Smooth muscle cell (in vitro differentiated cells): Measurements from ENCODE around the gene HSF2BP. TPM values are rescaled to one million over a fixed set of nuclear protein-coding genes. Genes with fewer than 3 reads are reported as not detected.
"Not testable (repeated sequence)": the region's sequence is repeated elsewhere in the genome, so short reads cannot be mapped to it uniquely, and the experiment has no call there.

ENCODE experiments used
- DNase-seq: peaks from one replicate; lab custom pipeline; 2025; ENCODE audit not compliant: unreplicated experiment; lab: John Stamatoyannopoulos, UW
- H2AFZ ChIP-seq: fragments of 200-600 bp; sonication (generic); 2 replicates; pipeline ENCODE4 v1.6.0; 2016; ENCODE audit warnings: antibody characterized with exemption, low read depth, mild to moderate bottlenecking
- H3F3A ChIP-seq: fragments of 200-600 bp; sonication (generic); 2 replicates; pipeline ENCODE4 v1.6.0; 2017; ENCODE audit warnings: antibody characterized with exemption, low read depth
- H3K27ac ChIP-seq: fragments of 200-600 bp; sonication (generic); 2 replicates; pipeline ENCODE4 v1.5.1; 2016; ENCODE audit warnings: low read depth, mild to moderate bottlenecking
- H3K27me3 ChIP-seq: fragments of 200-600 bp; sonication (generic); 2 replicates; pipeline ENCODE4 v1.6.1; 2016; ENCODE audit warnings: low read depth, mild to moderate bottlenecking
- H3K36me3 ChIP-seq: fragments of 200-600 bp; sonication (generic); 2 replicates; pipeline ENCODE4 v1.5.1; 2016; ENCODE audit warnings: low read depth
- H3K4me1 ChIP-seq: fragments of 200-600 bp; sonication (generic); 2 replicates; pipeline ENCODE4 v1.5.1; 2016; ENCODE audit warnings: low read depth
- H3K4me2 ChIP-seq: fragments of 200-600 bp; sonication (generic); 2 replicates; pipeline ENCODE4 v1.6.0; 2016; ENCODE audit warnings: mild to moderate bottlenecking
- H3K4me3 ChIP-seq: fragments of 200-600 bp; sonication (generic); 2 replicates; pipeline ENCODE4 v1.5.1; 2016; ENCODE audit warnings: mild to moderate bottlenecking
- H3K79me2 ChIP-seq: fragments of 200-600 bp; sonication (generic); 2 replicates; pipeline ENCODE4 v1.6.0; 2016; ENCODE audit warnings: low read depth, mild to moderate bottlenecking
- H3K9ac ChIP-seq: fragments of 200-600 bp; sonication (generic); 2 replicates; pipeline ENCODE4 v1.6.0; 2016; ENCODE audit warnings: low read depth
- H3K9me3 ChIP-seq: fragments of 200-600 bp; sonication (generic); replicated peaks from 2 replicates; pipeline ENCODE4 v1.5.1; 2016; ENCODE audit warnings: low read depth
- H4K20me1 ChIP-seq: fragments of 200-600 bp; sonication (generic); 2 replicates; pipeline ENCODE4 v1.6.0; 2016; ENCODE audit warnings: low read depth
- WGBS: methylation state at CpG from one replicate; pipeline ENCODE4 v1.1.7; 2016; ENCODE audit warnings: low lambda C conversion rate; 5-methylcytosine and 5-hydroxymethylcytosine counted together
- polyA plus RNA-seq: library from polyadenylated mRNA; unstranded; fragments of >200 nt; fragmentation: Nextera tagmentation; extraction: Ambion mirVana; gene quantifications from 2 replicates; pipeline ENCODE4 v1.2.1, GENCODE V29; 2016
- total RNA-seq: library from RNA; depleted of rRNA; stranded (reverse); fragments of >200 nt; gene quantifications from 2 replicates; pipeline ENCODE4 v1.2.3, GENCODE V29; 2014
- TF ChIP-seq, protein P1 (sequence below): fragments of 200-600 bp; sonication (generic); IDR thresholded peaks from 2 replicates; pipeline ENCODE4 v1.5.1; 2017; ENCODE audit warnings: borderline replicate concordance, mild to moderate bottlenecking, antibody characterized with exemption; ENCODE audit not compliant: insufficient read depth, poor library complexity, severe bottlenecking

HSF2BP gene
- total and polyA plus RNA-seq, 2 experiments from 2014 or later, result 0.97 to 1.9 TPM

DNA sequence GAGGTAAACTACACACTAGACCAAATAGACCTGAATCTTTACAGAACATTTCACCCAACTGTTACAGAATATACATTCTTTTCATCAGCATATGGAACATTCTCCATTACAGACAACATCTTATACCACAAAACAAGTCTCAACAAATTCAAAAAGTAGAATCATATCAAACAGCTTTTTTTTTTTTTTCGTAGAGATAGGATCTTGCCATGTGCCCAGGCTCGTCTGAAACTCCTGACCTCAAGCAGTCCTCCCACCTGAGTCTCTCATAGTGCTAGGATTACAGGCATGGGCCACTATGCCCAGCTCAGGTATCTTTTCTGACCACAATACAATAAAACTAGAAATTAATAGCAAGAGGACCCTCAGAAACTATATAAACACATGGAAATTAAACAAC lies 36.5 kb downstream of the HSF2BP start:
- 76% methylated on average over 2 of the region's 2 CpGs for WGBS

DNA sequence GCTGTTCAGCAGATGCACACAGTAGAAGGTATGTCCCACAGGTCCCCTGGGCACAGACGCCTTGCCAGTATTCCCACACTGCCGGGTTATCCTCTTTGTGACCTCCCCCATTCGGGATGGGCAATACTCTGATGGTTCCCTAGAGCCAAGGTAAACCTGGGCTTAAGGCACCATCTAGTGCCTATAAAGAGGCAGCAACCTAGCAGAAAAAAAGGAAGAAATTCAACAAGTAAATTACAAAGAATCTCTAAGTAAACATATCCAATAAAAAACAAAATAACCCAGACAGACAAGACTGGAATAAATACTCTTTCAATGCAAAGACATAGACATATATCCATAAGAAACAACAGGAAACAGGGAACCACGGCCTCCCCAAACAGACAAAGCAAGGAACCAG lies 39.4 kb downstream of the HSF2BP start:
- TF ChIP-seq, protein P1, sequence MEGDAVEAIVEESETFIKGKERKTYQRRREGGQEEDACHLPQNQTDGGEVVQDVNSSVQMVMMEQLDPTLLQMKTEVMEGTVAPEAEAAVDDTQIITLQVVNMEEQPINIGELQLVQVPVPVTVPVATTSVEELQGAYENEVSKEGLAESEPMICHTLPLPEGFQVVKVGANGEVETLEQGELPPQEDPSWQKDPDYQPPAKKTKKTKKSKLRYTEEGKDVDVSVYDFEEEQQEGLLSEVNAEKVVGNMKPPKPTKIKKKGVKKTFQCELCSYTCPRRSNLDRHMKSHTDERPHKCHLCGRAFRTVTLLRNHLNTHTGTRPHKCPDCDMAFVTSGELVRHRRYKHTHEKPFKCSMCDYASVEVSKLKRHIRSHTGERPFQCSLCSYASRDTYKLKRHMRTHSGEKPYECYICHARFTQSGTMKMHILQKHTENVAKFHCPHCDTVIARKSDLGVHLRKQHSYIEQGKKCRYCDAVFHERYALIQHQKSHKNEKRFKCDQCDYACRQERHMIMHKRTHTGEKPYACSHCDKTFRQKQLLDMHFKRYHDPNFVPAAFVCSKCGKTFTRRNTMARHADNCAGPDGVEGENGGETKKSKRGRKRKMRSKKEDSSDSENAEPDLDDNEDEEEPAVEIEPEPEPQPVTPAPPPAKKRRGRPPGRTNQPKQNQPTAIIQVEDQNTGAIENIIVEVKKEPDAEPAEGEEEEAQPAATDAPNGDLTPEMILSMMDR, result no peak
- Histone ChIP-seq H4K20me1 (no peaks in the 10 kb centered on the region), H3K4me1 (no peaks in the 10 kb centered on the region), H2AFZ (no peak overlapping the region), H3K27ac (no peak overlapping the region), H3K4me3 (no peak overlapping the region), H3K4me2 (no peak overlapping the region), H3K79me2 (no peaks in the 10 kb centered on the region), H3K9ac (no peak overlapping the region), H3K36me3 (peaks cover 3% of the 10 kb centered on the region), H3K9me3 (no peaks in the 10 kb centered on the region), H3K27me3 (no peaks in the 10 kb centered on the region), H3F3A (peaks cover 1% of the 10 kb centered on the region)
- no peak for DNase-seq
- WGBS, result 90% methylated on average over 4 of the region's 4 CpGs

More for the DNA sequence above, 36.5 kb downstream of the HSF2BP start:
- Histone ChIP-seq H3K4me3 (no peak overlapping the region), H3K9ac (no peak overlapping the region), H3K36me3 (peaks cover 3% of the 10 kb centered on the region), H4K20me1 (no peaks in the 10 kb centered on the region), H3K27me3 (no peaks in the 10 kb centered on the region), H3K79me2 (no peaks in the 10 kb centered on the region), H3F3A (peaks cover 14% of the 10 kb centered on the region), H3K4me2 (no peak overlapping the region), H3K9me3 (no peaks in the 10 kb centered on the region), H2AFZ (no peak overlapping the region), H3K27ac (no peak overlapping the region), H3K4me1 (no peaks in the 10 kb centered on the region)
- TF ChIP-seq, protein P1, result no peak
- DNase-seq, result no peak

DNA sequence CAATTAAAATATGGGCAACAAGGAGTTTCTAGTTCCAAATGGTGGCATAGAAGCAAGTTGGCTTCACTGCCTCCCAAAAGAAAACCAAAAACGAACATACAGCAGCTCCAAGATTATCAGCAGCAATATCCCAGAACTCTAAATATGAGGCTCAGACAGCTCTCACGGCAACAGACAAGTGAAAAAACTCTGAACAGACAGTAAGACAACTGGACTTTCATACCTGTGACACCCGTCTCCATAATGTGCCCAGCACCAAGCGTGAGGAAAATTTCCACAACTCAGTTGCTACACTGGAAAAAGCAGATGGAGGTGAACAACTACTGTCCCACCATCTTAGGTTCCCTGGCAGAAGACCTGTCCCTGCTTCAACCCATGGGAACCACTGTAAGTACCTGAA lies 39.9 kb downstream of the HSF2BP start:
- Histone ChIP-seq H3K79me2 (no peaks in the 10 kb centered on the region), H3K27ac (no peak overlapping the region), H3K4me3 (no peak overlapping the region), H3K4me1 (no peaks in the 10 kb centered on the region), H3K4me2 (no peak overlapping the region), H3F3A (peaks cover 5% of the 10 kb centered on the region), H3K9me3 (no peaks in the 10 kb centered on the region), H2AFZ (no peak overlapping the region), H3K9ac (no peak overlapping the region), H4K20me1 (no peaks in the 10 kb centered on the region), H3K27me3 (no peaks in the 10 kb centered on the region), H3K36me3 (peaks cover 3% of the 10 kb centered on the region)
- 91% methylated on average over 4 of the region's 4 CpGs for WGBS
- TF ChIP-seq, protein P1, result no peak
- no peak for DNase-seq

DNA sequence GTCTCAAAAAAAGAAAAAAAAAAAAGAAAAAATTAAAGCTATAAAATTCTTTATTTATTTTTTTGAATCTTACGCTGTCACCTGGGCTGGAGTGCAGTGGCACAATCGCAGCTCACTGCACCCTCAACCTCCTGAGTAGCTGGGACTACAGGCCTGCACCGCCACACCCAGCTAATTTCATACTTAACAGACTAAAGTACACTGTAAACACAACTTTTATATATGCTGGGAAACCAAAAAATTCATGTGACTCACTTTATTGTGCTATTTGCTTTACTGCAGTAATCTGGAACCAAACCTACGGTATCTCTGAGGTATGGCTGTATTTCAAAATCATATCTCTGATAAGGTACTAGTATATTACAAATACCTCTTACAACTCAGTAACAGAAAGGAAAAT lies 40.3 kb downstream of the HSF2BP start:
- no peak overlapping the region for H2AFZ ChIP-seq
- H4K20me1 ChIP-seq, result no peaks in the 10 kb centered on the region
- H3F3A ChIP-seq, result peaks cover 7% of the 10 kb centered on the region
- no peaks in the 10 kb centered on the region for H3K9me3 ChIP-seq
- no peaks in the 10 kb centered on the region for H3K4me1 ChIP-seq
- TF ChIP-seq, protein P1, result no peak
- WGBS, result 91% methylated on average over 4 of the region's 4 CpGs
- no peak overlapping the region for H3K9ac ChIP-seq
- no peaks in the 10 kb centered on the region for H3K79me2 ChIP-seq
- H3K27ac ChIP-seq, result no peak overlapping the region
- no peaks in the 10 kb centered on the region for H3K27me3 ChIP-seq
- DNase-seq, result no peak
- H3K4me2 ChIP-seq, result no peak overlapping the region
- H3K4me3 ChIP-seq, result no peak overlapping the region
- peaks cover 3% of the 10 kb centered on the region for H3K36me3 ChIP-seq

DNA sequence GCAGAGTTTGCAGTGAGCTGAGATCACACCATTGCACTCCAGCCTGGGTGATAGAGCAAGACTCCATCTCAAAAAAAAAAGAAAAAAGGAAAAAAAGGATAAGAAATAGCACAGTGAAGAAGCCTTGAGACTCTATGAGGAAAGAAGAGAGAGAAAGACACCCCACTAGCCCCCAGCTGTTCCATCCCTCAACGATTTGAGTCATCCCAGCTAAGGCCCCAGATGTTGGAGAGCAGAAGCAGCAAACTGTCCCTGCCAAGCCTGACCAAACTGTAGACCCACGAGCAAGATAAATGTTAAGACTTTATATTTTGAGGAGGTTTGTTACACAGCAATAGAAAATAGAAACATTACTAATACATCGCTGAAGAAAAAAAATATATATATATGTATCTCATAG lies 42.4 kb downstream of the HSF2BP start:
- not testable (repeated sequence) for H3K4me1 ChIP-seq, H3K79me2 ChIP-seq, H3K36me3 ChIP-seq, H3K27ac ChIP-seq, H3K4me3 ChIP-seq, H3K4me2 ChIP-seq, H3K9me3 ChIP-seq, H4K20me1 ChIP-seq, H3K27me3 ChIP-seq, H3K9ac ChIP-seq, DNase-seq, H2AFZ ChIP-seq
- H3F3A ChIP-seq, result peaks cover 19% of the 10 kb centered on the region
- 74% methylated on average over 3 of the region's 3 CpGs for WGBS
